B cell (primary cell): Measurements from ENCODE around the gene CFLAR. TPM values are rescaled to one million over a fixed set of nuclear protein-coding genes. Genes with fewer than 3 reads are reported as not detected.

ENCODE experiments used
- ATAC-seq: fragments of 200-7000 bp; cut with Tn5 transposase; one replicate; pipeline ENCODE4 v1.10.0; 2021; ENCODE audit warnings: low read depth, mild to moderate bottlenecking, moderate number of reproducible peaks, moderate library complexity
- CTCF ChIA-PET: fragments of 350-600 bp; sonication (Branson Sonifier 250); formaldehyde crosslinking; loops from one replicate; lab custom pipeline; 2021; ENCODE audit warnings: antibody characterized with exemption, inconsistent platforms; lab: Charles Lee
- POLR2A ChIA-PET: fragments of 350-600 bp; sonication (Branson Sonifier 250); formaldehyde crosslinking; loops from one replicate; lab custom pipeline; 2021; ENCODE audit warnings: antibody characterized with exemption; lab: Charles Lee
- DNase-seq: peaks from one replicate; pipeline ENCODE4 v3.0.0; 2013
- H2AFZ ChIP-seq: 2 replicates; pipeline ENCODE4 v1.6.1; 2012; ENCODE audit warnings: mild to moderate bottlenecking, low read depth, low read length; ENCODE audit not compliant: insufficient read depth, poor library complexity, severe bottlenecking
- H3K27ac ChIP-seq, 2 donors: 1 replicate in 1 of 2; 2 replicates in 1 of 2; pipeline ENCODE4 v1.5.1; 2012 to 2013; ENCODE audit warnings: low read length in 2 of 2, mild to moderate bottlenecking in 2 of 2, moderate library complexity in 1 of 2
- H3K27me3 ChIP-seq, 4 experiments: fragments of 200-600 bp in 1 of 4; sonication (generic) in 1 of 4; replicated peaks in 1 of 4; 1 replicate in 2 of 4; 2 replicates in 2 of 4; pipeline versions ENCODE4 v1.6.1 to v1.7.0; 2013 to 2016; ENCODE audit warnings: low read length in 3 of 4, mild to moderate bottlenecking in 2 of 4, mixed read lengths in 1 of 4, moderate library complexity in 1 of 4; ENCODE audit not compliant: insufficient read depth in 4 of 4, control insufficient read depth in 3 of 4; ENCODE audit errors: control extremely low read depth in 1 of 4
- H3K36me3 ChIP-seq, 2 experiments: replicated peaks in 1 of 2; 1 replicate in 1 of 2; 2 replicates in 1 of 2; pipeline versions ENCODE4 v1.6.1 to v1.7.1; 2013; ENCODE audit warnings: low read length in 1 of 2; ENCODE audit not compliant: insufficient read depth in 2 of 2, control insufficient read depth in 1 of 2; ENCODE audit errors: control extremely low read depth in 1 of 2, extremely low read depth in 1 of 2
- H3K4me1 ChIP-seq, 2 donors: fragments of 200-600 bp in 1 of 2; sonication (generic) in 1 of 2; 1 replicate in 1 of 2; 2 replicates in 1 of 2; pipeline versions ENCODE4 v1.5.1 to v1.6.1; 2013 to 2017; ENCODE audit warnings: low read length in 2 of 2; ENCODE audit not compliant: control insufficient read depth in 2 of 2, insufficient read depth in 2 of 2
- H3K4me2 ChIP-seq: replicated peaks from 2 replicates; pipeline ENCODE3; 2012; ENCODE audit warnings: mild to moderate bottlenecking, low read depth, low read length; ENCODE audit not compliant: poor library complexity, severe bottlenecking
- H3K4me3 ChIP-seq, 5 experiments: fragments of 200-600 bp in 1 of 5; sonication (generic) in 1 of 5; 1 replicate in 3 of 5; 2 replicates in 2 of 5; pipeline versions ENCODE4 v1.5.1 to v1.7.0; 2011 to 2016; ENCODE audit warnings: low read length in 4 of 5, mild to moderate bottlenecking in 4 of 5, low read depth in 2 of 5, control low read depth in 1 of 5, moderate library complexity in 1 of 5; ENCODE audit not compliant: insufficient read depth in 1 of 5; ENCODE audit errors: control extremely low read depth in 1 of 5, extremely low read depth in 1 of 5
- H3K79me2 ChIP-seq: fragments of 200-600 bp; sonication (generic); one replicate; pipeline ENCODE4 v1.6.0; 2016; ENCODE audit warnings: low read length; ENCODE audit not compliant: control insufficient read depth, insufficient read depth
- H3K9ac ChIP-seq: fragments of 200-600 bp; sonication (generic); 2 replicates; pipeline ENCODE4 v1.6.1; 2017; ENCODE audit warnings: mild to moderate bottlenecking, low read length, moderate library complexity
- H3K9me3 ChIP-seq, 3 donors: one replicate each; pipeline versions ENCODE4 v1.6.1 to v1.7.1; 2013; ENCODE audit warnings: low read length in 2 of 3; ENCODE audit not compliant: control insufficient read depth in 2 of 3, insufficient read depth in 1 of 3; ENCODE audit errors: control extremely low read depth in 1 of 3
- H4K20me1 ChIP-seq: 2 replicates; pipeline ENCODE4 v1.6.0; 2012; ENCODE audit warnings: mild to moderate bottlenecking, low read length; ENCODE audit not compliant: insufficient read depth, control insufficient read depth, poor library complexity, severe bottlenecking
- H3K27ac Mint-ChIP-seq: one replicate; pipeline ENCODE4 v1.8.0; 2021; ENCODE audit warnings: mixed read lengths
- H3K27me3 Mint-ChIP-seq: one replicate; pipeline ENCODE4 v1.8.0; 2021; ENCODE audit warnings: mixed read lengths
- H3K4me1 Mint-ChIP-seq: one replicate; pipeline ENCODE4 v1.8.0; 2021; ENCODE audit warnings: mixed read lengths
- H3K4me3 Mint-ChIP-seq: one replicate; pipeline ENCODE4 v1.8.0; 2021; ENCODE audit warnings: mixed read lengths
- H3K9me3 Mint-ChIP-seq: one replicate; pipeline ENCODE4 v1.8.0; 2022; ENCODE audit warnings: mixed read lengths; ENCODE audit not compliant: insufficient read depth
- EZH2 ChIP-seq: IDR thresholded peaks from 2 replicates; pipeline ENCODE4 v1.6.1; 2012; ENCODE audit warnings: borderline replicate concordance, low read depth, mild to moderate bottlenecking, moderate library complexity, low read length; ENCODE audit not compliant: insufficient read depth, poor library complexity, severe bottlenecking
- WGBS: methylation state at CpG from one replicate; pipeline ENCODE4 v1.1.5; 2013; ENCODE audit warnings: missing lambda C conversion rate; ENCODE audit not compliant: insufficient coverage; 5-methylcytosine and 5-hydroxymethylcytosine counted together
- intact Hi-C: fragments of 100-400 bp; cut with micrococcal nuclease; formaldehyde crosslinking; loops from one replicate; pipeline ENCODE4 v1.10.0; 2022
- polyA plus RNA-seq: library from polyadenylated mRNA; depleted of rRNA; stranded (reverse); fragments of >200 nt; gene quantifications from 2 replicates; pipeline ENCODE4 v1.2.3, GENCODE V29; 2012
- total RNA-seq, 2 donors: library from RNA; stranded (reverse); fragments of 120-200 nt in 1 of 2; gene quantifications; 1 replicate in 1 of 2; 2 replicates in 1 of 2; pipeline versions ENCODE4 v1.2.3 to v1.2.4, GENCODE V29; 2013 to 2022
- TF ChIP-seq, protein P1 (sequence below): fragments of 200-600 bp; IDR thresholded peaks from one replicate; pipeline ENCODE4 v1.8.0; 2022; ENCODE audit warnings: antibody characterized with exemption, mild to moderate bottlenecking

CFLAR gene
- total and polyA plus RNA-seq, 2 donors (not counting 1 experiment from before 2014, with no cell fraction given): 58.4 to 216 TPM

DNA sequence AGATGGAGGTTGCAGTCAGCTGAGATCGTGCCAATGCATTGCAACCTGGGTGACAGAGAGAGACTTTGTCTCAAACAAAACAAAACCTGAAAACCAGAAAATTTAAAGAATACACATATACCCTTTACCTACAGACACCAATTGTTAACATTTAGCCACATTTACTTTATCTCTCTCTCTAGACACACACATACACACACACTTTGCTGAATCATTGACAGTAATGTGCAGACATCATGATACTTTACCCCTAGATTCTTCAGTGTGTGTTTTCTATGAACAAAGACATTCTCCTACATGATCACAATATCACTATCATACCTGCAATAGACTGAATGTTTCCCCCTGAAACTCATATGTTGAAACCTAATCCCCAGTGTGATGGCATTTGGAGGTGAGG lies 10.2 kb upstream of the CFLAR start:
- Histone ChIP-seq H3K79me2 (peaks cover 3% of the 10 kb centered on the region), H3K9me3 (no peaks in the 10 kb centered on the region), H3K36me3 (peaks cover 0 to 5% of the 10 kb centered on the region in 2 experiments), H3K4me1 (no peaks in the 10 kb centered on the region), H3K4me2 (no peak overlapping the region), H3K9ac (no peak overlapping the region), H2AFZ (no peak overlapping the region), H4K20me1 (no peaks in the 10 kb centered on the region), H3K27ac (no peak overlapping the region), H3K4me3 (no peak overlapping the region), H3K27me3 (no peaks in the 10 kb centered on the region)
- Mint-ChIP-seq H3K4me3 (no peak overlapping the region), H3K4me1 (peaks cover 4% of the 10 kb centered on the region), H3K27me3 (no peaks in the 10 kb centered on the region), H3K9me3 (no peaks in the 10 kb centered on the region), H3K27ac (no peak overlapping the region)
- ATAC-seq: no peak
- POLR2A ChIA-PET: no interaction called here
- no peak for DNase-seq
- TF ChIP-seq, protein P1, sequence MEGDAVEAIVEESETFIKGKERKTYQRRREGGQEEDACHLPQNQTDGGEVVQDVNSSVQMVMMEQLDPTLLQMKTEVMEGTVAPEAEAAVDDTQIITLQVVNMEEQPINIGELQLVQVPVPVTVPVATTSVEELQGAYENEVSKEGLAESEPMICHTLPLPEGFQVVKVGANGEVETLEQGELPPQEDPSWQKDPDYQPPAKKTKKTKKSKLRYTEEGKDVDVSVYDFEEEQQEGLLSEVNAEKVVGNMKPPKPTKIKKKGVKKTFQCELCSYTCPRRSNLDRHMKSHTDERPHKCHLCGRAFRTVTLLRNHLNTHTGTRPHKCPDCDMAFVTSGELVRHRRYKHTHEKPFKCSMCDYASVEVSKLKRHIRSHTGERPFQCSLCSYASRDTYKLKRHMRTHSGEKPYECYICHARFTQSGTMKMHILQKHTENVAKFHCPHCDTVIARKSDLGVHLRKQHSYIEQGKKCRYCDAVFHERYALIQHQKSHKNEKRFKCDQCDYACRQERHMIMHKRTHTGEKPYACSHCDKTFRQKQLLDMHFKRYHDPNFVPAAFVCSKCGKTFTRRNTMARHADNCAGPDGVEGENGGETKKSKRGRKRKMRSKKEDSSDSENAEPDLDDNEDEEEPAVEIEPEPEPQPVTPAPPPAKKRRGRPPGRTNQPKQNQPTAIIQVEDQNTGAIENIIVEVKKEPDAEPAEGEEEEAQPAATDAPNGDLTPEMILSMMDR: no peak
- 100% methylated on average over 1 of the region's 1 CpG for WGBS
- intact Hi-C loops: no loop called here
- CTCF ChIA-PET: no interaction called here

DNA sequence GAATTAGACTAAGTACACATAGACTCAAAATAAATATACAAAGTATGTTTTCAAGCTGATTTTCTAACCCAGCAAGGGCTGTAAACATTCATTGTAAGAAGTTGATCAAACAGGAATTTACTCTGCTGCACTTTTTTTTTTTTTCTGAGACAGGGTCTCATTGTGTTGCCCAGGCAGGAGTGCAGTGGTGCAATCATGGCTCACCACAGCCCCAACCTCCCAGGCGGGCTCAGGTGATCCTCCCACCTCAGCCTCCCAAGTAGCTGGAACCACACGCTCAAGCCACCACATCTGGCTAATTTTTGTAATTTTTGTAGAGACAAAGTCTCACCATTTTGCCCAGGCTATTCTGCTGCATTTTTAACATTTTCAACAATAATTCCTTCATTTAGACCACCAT lies 8.3 kb upstream of the CFLAR start:
- POLR2A ChIA-PET: no interaction called here
- Histone ChIP-seq H3K4me1 (no peaks in the 10 kb centered on the region), H4K20me1 (no peaks in the 10 kb centered on the region), H3K27ac (no peak overlapping the region), H3K79me2 (peaks cover 3% of the 10 kb centered on the region), H3K36me3 (peaks cover 0 to 5% of the 10 kb centered on the region in 2 experiments), H3K9ac (no peak overlapping the region), H3K27me3 (no peaks in the 10 kb centered on the region), H3K4me3 (no peak overlapping the region), H3K9me3 (no peaks in the 10 kb centered on the region), H3K4me2 (no peak overlapping the region), H2AFZ (no peak overlapping the region)
- H3K4me1 Mint-ChIP-seq: peaks cover 10% of the 10 kb centered on the region
- no peak overlapping the region for H3K4me3 Mint-ChIP-seq
- ATAC-seq (no peak), DNase-seq (no peak)
- CTCF ChIA-PET: interaction anchor here (1.2 to 2.3 kb wide), 4 partner anchors 10 to 125 kb away, joined by 3 to 5 read pairs (median 4); partner anchors contain the start of gene CASP10
- no peaks in the 10 kb centered on the region for H3K27me3 Mint-ChIP-seq
- H3K27ac Mint-ChIP-seq: no peak overlapping the region
- no peaks in the 10 kb centered on the region for H3K9me3 Mint-ChIP-seq
- intact Hi-C loops: no loop called here
- WGBS: 100% methylated on average over 2 of the region's 2 CpGs
- no peak for TF ChIP-seq EZH2
- TF ChIP-seq, protein P1: no peak
